HG03196 (cell line): ENCODE results near the gene ST14.

ENCODE experiments used
- ATAC-seq: cut with Tn5 transposase; IDR thresholded peaks from one replicate; pipeline ENCODE4 v1.9.1; 2021; ENCODE audit not compliant: unreplicated experiment

ST14 gene

DNA sequence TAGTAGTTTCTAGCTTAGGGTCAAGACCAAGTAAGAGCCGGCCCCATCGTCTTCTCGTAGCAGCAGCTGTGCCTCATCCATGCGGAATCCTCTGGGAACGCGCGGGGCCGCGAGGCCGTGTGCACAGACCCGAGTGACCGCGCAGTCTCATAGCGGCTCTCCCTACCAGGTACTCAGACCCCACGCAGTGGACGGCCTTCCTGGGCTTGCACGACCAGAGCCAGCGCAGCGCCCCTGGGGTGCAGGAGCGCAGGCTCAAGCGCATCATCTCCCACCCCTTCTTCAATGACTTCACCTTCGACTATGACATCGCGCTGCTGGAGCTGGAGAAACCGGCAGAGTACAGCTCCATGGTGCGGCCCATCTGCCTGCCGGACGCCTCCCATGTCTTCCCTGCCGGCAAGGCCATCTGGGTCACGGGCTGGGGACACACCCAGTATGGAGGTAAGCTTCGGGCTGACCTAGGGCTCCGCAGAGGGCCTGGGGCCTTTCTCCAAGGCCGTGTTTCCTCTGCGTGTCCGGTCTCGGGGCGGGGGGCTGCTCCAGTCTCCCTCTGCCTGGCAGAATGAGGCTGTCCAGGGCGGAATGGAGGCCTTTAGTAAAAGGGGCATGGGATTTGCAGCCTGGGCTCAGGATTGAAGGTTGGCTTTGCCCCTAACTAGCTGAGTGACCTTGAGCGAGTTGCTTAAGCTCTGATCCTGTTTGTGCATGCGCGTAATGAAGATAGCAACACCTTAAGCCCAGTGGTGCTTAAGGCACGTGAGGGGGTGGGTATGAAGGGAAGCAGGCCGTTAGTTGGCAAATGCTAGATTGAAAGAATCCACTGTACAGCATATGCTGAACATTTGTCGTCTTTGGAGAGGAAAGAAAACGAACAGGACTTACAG lies 48.9 kb downstream of the ST14 start:
- no peak for ATAC-seq

DNA sequence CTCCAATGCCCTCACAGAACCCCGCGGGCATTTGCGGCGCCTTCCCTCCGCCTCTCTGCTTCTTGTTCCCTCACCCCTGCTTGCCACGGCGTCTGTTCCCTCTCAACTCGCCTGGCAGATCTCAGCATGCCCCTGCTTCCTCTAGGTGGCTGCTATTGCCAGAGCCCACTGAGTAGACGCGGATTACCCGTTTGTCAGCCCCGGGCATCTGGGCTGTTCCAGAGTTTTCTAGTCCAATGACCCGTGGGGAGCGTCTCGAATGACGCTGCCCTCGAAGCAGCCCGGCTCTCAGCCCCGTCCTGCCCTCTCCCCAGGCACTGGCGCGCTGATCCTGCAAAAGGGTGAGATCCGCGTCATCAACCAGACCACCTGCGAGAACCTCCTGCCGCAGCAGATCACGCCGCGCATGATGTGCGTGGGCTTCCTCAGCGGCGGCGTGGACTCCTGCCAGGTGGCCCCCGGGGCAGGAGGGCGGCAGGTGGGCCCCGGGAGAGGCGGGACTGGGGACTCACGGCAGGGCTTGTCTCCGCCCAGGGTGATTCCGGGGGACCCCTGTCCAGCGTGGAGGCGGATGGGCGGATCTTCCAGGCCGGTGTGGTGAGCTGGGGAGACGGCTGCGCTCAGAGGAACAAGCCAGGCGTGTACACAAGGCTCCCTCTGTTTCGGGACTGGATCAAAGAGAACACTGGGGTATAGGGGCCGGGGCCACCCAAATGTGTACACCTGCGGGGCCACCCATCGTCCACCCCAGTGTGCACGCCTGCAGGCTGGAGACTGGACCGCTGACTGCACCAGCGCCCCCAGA lies 49.7 kb downstream of the ST14 start:
- ATAC-seq = no peak

DNA sequence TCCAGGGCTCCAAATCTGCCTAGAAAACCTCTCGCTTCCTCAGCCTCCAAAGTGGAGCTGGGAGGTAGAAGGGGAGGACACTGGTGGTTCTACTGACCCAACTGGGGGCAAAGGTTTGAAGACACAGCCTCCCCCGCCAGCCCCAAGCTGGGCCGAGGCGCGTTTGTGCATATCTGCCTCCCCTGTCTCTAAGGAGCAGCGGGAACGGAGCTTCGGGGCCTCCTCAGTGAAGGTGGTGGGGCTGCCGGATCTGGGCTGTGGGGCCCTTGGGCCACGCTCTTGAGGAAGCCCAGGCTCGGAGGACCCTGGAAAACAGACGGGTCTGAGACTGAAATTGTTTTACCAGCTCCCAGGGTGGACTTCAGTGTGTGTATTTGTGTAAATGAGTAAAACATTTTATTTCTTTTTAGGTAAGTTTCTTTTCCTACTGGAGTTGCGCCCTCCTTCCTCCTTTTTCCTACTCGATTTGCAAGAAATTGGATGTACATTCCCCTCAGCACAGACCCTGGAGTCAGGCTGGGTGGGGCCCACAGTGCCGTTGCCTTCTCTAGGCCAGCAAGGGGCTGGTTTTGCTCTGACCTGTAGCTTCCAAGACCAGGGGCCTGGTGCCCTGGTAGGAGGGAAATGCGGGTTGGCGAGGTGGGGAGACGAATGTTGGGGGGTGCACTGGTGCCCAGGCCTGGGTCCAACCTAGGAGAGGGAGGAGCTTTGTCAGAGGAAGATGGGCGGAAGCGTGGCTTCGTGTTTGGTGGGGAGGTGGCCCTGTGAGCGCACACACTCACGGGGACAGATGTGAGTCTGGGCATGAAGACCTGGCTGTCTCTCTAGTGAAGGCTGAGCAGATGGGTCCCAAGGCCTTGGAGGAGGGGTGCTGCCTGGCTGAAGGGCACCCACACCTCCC lies 50.6 kb downstream of the ST14 start:
- no peak for ATAC-seq

DNA sequence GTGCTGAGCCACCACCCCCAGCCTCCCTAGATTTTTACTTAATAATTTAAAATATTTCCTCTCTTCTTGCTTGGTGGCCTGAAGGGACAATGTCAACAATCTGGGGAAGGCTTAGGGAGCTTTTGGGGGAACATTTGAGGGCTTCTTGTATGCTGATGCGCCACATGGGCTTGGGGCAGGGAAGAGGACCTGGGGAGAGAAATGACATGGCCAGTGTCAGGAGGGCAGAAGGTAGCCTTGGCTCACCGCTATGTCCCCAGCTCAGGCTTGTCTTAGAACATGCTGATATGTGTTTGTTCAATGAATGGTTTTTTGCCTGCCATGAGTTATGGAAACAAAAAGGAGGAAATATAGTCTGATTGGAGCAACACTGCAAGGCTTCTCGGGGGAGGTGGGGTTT lies 51.6 kb downstream of the ST14 start:
- no peak for ATAC-seq

DNA sequence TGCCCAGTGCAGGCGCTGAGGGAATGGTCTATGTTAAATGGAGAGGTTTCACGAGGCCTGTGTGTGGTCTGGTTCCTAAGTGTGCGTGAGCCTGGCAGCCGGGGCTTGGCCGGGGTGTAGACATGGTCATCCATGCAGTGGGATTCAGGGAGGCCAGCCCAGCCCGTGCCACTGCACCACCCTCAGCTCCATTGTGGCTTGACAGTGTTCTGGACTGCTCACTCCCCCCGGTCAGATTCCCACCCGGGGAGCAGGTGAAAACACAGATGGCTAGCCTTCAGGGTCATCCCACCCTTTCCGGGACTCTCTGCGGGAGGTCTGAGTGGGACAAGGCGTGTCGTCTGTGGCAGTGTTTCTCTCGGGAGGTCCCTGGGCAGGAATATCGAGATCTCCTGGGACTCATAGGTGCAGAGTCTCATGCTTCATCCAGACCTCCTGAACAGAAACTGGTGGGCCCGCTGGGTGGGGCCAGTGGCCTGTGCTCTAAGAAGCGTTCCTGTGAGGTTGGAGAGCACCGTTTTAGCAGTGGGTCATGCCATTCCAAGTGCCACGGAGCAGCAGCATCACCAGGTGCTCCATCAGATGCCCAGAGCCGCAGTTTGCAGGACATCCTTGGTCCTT lies 52.3 kb downstream of the ST14 start:
- ATAC-seq = no peak

DNA sequence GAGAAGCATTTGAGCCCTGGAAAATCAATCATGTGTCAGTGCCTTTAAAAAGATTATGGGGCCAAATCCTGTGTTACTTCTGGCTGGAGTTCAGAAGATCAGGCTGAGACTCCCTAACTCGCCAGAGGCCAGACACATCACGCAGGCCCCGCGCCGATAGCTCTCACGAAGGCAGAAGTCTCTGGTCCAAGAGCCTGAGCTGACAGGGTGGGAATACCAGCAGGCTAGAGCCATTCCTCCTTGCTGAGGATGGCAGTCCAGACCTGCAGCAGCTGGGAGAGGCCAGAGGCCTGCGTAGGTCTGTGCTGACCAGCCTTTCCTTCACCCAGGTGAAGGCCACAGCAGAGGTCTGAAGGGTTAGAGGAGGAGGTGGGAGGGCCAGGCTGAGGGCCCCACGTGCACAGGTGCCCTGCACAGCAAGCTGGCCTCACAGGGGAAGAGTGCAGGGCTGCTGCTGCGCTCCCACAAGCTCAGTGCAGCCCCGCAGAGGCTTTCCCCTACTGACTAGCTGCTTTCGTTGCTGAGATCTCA lies 52.9 kb downstream of the ST14 start:
- ATAC-seq = no peak

DNA sequence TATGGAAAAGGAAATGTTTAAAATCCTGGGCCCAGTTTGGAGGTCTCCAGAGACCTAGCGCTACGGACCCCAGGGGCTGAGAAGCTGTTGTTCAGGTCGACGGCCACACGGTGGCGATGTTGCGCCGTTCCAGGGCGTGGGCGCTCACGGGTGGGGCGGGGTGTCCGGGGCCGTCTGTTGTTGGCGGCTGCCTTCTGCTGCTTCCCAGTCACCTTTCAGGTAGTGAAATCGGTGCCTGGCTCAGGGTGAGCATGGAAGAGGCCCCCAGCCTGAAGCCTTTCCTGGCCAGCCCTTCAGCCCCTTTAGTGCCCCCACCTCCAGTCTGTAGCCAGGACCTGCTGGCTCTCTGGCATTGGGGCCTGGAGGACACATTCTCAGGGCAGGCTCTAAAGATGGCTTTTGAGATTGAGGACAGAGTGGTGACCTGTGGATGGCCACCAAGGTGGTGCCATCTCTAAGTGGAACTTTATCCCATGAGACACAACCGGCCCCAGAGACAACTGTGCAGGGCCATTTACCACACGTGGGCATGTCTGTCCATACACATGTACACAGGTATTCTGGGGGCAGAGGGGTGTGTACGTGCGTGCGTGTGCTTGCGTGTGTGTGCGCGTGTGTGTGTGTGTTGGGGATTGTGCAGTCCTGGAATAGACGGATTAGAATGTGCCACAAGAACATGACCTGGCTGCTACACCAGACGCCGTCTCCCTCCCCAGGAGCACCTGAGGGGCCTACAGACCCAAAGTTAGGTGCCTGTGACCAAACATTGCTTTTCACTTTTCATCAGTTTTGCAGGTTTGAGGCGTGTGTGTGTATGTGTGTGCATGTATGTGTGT lies 53.8 kb downstream of the ST14 start:
- ATAC-seq = peak; percentile 88

DNA sequence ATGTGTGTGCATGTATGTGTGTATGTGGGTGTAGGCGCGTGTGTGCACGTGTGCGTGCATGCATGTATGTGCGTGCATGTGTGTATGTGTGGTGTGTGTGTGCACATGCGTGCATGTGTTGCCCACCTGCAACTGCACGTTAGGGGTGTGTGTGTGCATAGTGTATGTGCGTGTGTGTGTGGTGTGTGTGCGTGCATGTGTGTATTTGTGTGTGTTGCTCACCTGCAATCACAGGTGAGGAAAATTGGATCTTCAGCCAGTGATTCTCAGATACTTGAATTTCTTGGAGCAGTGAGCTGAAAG lies 54.3 kb downstream of the ST14 start:
- ATAC-seq = no peak

DNA sequence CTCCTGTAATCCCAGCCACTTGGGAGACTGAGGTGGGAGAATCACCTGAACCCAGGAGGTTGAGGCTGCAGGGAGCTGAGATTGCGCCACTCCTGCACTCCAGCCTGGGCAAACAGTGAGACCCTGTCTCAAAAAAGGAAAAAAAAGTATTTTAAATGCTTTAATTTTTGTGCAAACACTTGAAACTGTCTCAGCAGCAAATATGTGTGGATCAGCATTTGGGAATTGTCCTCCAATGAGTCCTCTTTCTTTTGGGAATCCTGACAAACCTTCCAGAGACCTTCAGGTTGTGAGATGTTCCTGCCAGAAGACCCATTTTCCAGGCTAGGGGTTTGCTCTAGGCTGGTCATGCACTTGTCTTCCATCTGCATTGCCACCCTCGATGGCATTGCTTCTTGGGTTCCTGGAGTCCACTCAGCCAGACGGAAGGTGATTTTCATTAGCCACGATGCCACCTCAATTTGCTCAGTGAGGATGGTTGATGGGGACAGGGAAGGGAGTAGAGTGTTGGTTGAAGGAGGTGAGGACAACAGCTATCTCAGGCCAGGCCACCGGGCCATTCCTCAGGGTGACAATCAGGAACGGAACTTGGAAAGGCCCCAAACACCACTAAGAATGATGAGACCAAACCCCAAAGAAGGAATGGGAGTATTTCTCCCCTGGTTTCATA lies 55.4 kb downstream of the ST14 start:
- no peak for ATAC-seq

DNA sequence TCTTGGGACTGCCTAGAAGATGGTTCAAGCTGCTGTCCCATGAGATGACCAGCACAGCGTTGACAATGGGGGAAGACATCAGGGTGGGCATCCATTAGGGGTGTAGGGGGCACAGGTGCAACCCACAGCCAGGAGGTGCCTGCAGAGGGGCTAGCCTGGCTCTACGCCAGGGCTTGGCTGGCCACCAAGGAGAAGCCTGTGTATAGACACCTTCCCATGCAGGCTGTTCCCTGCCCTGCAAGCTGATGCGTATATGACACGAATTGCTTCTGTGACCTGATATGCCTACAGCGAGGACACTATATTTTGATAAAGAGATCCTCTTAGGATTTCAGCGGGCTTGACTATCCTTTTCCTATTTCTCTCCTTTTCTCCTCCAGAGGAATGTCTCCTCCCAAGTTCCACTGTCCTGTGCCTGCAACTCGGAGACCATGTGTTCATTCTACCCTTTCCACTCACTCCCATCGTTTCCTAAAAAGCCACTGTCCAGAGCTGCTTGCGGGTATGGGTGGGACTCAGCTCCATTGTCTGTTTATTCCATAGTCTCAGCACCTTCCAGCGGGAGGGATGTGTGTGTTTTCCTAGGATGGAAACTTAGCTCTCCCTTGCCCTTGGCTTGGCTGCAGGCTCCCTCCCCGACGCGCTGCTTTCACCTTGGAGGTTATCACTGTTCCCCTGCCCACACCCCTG lies 56.1 kb downstream of the ST14 start:
- no peak for ATAC-seq

DNA sequence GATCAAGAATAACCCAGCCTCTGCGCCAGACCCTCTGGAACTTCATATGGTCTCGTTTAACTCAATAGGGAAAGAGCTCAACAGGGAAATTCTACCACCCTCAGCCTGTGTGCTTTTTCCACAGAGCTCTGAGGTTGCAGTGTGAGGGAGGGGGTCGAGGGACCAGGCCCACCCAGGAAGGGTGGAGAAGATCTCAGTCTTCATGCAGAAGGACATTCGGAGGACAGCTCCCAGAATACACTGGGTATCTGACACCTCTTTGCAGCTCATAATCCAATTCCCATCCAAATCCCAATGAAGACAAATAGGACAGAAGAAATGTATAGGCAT lies 56.6 kb downstream of the ST14 start:
- no peak for ATAC-seq

DNA sequence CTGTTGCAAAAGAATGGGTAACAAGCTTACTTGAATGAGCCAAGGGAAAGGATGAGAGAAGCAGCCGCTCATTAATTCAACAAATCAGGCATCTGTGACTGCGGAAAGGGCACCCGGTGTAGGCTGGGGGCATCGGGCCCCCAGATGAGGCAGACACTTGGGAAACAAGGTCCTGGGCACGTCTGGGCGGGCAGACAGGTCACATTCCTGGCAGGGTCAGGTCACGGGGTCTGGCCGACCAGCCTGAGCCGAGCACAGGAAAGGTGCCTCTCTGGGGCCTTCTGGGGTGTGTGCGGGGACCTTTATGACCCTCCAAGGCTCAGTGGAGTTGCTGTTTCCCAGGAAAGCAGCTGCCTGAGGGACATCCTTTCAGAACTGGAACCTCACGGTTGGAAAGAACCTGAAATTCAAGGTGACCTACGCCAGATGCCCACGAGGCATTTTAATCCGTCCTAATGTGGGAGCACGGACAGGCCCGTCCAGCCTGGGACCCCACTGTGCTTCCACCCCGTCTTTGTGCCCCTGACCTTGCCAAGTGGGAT lies 57.1 kb downstream of the ST14 start:
- no peak for ATAC-seq

DNA sequence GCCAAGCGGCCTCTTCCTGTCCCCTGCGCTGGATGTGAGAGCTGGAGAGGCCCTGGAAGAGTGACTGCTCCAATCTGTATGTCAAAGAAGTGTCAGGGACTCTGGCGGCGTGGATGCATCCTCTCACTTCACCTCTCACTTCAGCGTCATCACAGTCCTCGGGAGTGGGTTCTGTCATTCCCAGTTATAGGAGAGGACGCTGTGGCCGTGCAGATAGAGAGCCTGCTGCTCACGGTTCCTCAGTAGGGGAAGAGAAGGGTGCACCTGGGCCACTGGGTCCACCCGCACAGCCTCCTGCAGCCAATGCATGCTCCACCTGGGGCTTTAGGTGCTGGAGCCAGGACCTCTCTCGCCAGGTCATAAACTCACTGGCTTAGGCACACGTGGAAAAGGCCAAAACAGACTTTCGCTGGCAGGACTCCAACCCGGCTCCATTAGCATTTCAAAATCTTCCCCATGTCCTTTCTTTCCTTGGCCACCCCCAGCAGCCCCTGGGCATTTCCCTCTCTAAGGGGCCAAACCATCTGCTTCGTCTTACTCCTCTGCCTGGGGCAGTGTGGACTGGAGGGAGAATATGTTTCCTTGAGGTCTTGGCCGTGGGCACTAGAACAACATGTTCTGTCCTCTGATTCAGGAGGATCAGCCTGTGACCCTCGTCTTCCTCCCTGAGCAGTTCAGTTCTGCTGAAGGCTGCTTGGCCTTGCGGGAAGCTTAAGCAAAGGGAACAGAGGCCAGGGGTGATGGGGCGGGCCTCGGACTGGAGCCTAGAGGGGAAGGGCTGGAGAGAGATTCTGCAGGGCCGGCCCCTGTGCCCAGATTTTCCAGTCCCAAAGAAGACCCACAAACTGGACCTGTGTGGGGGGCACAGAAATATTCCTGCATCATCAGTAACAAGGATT lies 57.8 kb downstream of the ST14 start:
- no peak for ATAC-seq

DNA sequence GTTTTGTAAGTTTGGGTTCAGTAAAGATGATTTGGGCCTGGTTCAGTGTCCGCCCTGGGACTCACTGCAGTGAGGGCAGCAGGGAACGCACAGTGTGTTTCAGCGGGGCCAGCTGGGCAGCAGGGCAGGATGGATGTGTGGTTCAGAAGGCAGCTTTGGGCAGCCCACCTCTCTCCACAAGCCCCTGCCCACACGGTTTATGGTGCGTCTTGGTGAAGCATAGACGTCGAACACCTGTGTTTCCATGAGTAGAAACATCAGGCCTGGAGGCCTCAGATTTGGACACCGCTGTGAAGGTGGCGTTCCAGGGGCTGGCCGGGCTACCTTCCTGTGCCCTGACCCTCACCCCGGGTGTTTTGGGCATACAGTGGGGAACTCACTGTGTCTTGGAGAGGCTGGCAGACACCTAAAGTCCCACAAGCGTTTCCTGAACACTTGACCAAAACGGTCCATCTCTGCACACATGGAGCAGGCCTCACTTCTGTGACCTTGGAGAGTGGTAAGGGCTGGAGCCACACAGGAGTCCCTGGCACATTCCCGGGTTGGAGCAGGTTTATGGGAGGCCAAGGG lies 59.0 kb downstream of the ST14 start:
- no peak for ATAC-seq

DNA sequence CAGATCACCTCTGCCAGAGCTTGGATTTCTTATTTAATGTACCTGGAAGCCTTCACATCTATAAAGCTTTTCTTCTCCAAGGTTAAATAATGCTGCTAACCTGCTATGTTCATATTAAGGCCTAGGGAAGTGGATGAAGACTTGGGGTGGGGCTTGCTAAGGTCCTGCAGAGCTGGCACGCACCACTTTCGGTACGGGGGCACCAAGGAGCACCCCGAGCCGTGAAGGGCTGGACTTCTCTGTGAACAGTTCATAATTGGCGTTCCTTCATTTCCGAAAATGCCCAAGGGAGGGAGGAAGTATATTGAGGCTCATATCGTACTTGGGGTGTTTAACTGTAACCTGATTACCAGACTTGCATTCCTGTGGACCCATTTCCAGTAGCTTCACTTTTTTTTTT lies 59.6 kb downstream of the ST14 start:
- no peak for ATAC-seq

DNA sequence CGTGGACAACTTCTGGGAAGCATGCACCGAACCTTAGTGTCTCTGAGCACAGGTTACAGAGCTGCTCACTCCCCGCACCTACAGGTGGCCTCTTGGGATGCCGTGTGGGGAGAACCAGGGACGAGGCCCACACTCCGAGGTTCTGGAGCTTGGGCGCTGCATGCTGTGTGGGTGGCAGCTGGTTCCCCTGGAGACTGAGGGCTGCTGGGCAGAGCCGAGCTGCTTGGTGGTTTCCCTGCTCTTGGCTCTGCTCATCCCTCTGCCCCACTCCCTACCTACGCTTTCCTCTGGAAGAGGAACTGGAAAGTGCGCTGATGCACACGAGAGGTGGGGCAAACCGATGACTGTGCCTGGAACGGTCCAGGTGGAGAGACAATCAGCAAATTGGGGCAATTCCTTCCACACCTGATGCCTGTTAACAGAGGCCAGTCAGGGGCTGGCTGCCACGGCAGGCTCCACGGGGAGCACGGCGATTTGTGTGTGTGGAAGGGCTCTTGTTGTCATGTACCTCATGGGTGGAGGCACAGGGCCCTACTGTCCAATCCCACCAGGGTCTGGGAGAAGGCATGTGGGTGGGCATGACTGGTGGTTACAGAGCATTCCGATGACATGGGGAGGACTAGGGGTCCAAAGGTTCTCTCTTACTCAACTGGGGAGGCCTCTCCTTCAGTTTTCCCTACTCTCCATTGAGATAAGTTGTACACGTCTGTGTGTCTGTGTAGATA lies 60.9 kb downstream of the ST14 start:
- no peak for ATAC-seq
